Neural progenitor cell (in vitro differentiated cells): Measurements from ENCODE around the gene GIGYF2.

Experiments used
- EZH2 ChIP-seq: fragments of 200-600 bp; sonication (generic); IDR thresholded peaks from 2 replicates; pipeline ENCODE4 v1.6.1; 2017; ENCODE audit warnings: antibody characterized with exemption, mild to moderate bottlenecking, moderate library complexity
- EZH2phosphoT487 ChIP-seq: fragments of 200-600 bp; sonication (generic); IDR thresholded peaks from 2 replicates; pipeline ENCODE4 v1.6.1; 2017; ENCODE audit warnings: antibody characterized with exemption
- TF ChIP-seq, protein P1 (sequence below): fragments of 200-600 bp; sonication (generic); IDR thresholded peaks from 2 replicates; pipeline ENCODE4 v1.5.1; 2017; ENCODE audit warnings: antibody characterized with exemption, mild to moderate bottlenecking

DNA sequence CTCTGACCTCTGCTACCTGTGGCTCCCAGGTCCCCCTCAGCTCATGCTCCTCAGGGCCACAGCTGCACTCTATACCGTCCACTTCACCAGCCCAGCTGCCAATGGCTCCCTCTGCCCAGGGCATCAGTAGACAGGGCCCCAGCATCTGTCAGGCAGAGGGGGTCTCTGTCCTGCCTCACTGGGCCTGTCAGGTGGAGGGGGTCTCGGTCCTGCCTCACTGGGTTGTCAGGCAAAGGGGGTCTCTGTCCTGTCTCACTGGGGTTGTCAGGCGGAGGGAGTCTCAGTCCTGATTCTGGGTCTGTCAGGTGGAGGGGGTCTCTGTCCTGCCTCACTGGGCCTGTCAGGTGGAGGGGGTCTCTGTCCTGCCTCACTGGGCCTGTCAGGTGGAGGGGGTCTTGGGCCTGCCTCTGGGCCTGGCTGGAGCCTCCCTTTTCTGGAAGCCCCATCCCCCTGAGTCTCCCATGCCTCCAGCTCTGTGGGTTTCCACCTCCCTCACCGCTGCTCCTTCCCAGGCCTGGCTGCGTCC is 192.8 kb downstream of the GIGYF2 start:
- TF ChIP-seq, protein P1, sequence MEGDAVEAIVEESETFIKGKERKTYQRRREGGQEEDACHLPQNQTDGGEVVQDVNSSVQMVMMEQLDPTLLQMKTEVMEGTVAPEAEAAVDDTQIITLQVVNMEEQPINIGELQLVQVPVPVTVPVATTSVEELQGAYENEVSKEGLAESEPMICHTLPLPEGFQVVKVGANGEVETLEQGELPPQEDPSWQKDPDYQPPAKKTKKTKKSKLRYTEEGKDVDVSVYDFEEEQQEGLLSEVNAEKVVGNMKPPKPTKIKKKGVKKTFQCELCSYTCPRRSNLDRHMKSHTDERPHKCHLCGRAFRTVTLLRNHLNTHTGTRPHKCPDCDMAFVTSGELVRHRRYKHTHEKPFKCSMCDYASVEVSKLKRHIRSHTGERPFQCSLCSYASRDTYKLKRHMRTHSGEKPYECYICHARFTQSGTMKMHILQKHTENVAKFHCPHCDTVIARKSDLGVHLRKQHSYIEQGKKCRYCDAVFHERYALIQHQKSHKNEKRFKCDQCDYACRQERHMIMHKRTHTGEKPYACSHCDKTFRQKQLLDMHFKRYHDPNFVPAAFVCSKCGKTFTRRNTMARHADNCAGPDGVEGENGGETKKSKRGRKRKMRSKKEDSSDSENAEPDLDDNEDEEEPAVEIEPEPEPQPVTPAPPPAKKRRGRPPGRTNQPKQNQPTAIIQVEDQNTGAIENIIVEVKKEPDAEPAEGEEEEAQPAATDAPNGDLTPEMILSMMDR: no peak
- TF ChIP-seq EZH2 (no peak), EZH2phosphoT487 (no peak)
